ENCODE measurements around the gene FHAD1. TPM values are rescaled to one million over a fixed set of nuclear protein-coding genes. Genes with fewer than 3 reads are reported as not detected.

The FHAD1 gene
- total RNA-seq, 1 experiment from 2014 or later = 3.5 TPM

- TF ChIP-seq JUND (IDR thresholded peaks at IDR 0.05) = no peak
- TF ChIP-seq, protein P1, sequence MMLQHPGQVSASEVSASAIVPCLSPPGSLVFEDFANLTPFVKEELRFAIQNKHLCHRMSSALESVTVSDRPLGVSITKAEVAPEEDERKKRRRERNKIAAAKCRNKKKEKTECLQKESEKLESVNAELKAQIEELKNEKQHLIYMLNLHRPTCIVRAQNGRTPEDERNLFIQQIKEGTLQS (IDR thresholded peaks at IDR 0.05) = no peak
- TF ChIP-seq CBX3 (IDR thresholded peaks at IDR 0.05; ENCODE audit: low read depth) = no peak
- TF ChIP-seq ZFX (IDR thresholded peaks at IDR 0.05) = no peak
- TF ChIP-seq SP1 (IDR thresholded peaks at IDR 0.05; ENCODE audit: low read depth) = no peak
- no peak for TF ChIP-seq SIN3A (IDR thresholded peaks at IDR 0.05; ENCODE audit: low read depth)
- no peak for TF ChIP-seq REST (IDR thresholded peaks at IDR 0.05; ENCODE audit: low read depth)
- no peak for TF ChIP-seq CEBPB (IDR thresholded peaks at IDR 0.05; ENCODE audit: low read depth)
- TF ChIP-seq EZH2phosphoT487 (IDR thresholded peaks at IDR 0.05; ENCODE audit: borderline replicate concordance) = no peak
- no peak for TF ChIP-seq SRF (IDR thresholded peaks at IDR 0.05; ENCODE audit: low read depth)
- no peak for TF ChIP-seq MAX (IDR thresholded peaks at IDR 0.05)
- TF ChIP-seq ZBTB33 (IDR thresholded peaks at IDR 0.05; ENCODE audit: extremely low read depth, insufficient replicate concordance, low read length) = no peak
- TF ChIP-seq EGR1 (IDR thresholded peaks at IDR 0.05; ENCODE audit: low read depth) = no peak
- no peak for TF ChIP-seq TCF7L2 (IDR thresholded peaks at IDR 0.05; ENCODE audit: borderline replicate concordance, extremely low read depth, insufficient read depth, insufficient read length)
- TF ChIP-seq POLR2A (IDR thresholded peaks at IDR 0.05; ENCODE audit: borderline replicate concordance, extremely low read depth, insufficient read depth, insufficient read length) = no peak
- no peak for TF ChIP-seq ZNF274 (IDR thresholded peaks at IDR 0.05; ENCODE audit: low read depth, low read length)
- TF ChIP-seq YY1 (IDR thresholded peaks at IDR 0.05; ENCODE audit: extremely low read depth, insufficient replicate concordance, low read depth, low read length) = no peak
- no peak for TF ChIP-seq POLR2AphosphoS5 (IDR thresholded peaks at IDR 0.05; ENCODE audit: low read depth, low read length)
- Histone ChIP-seq H3K9me3 (ENCODE audit: control insufficient read depth in 1 of 2, insufficient read depth in 1 of 2, low read depth in 1 of 2, low read length in 2 of 2) (no peaks in the 10 kb centered on the region), H3K9ac (ENCODE audit: low read length) (no peak overlapping the region), H3K36me3 (ENCODE audit: control insufficient read depth in 1 of 2, insufficient read depth in 2 of 2, low read length in 2 of 2) (no peaks in the 10 kb centered on the region), H3K4me2 (ENCODE audit: low read length) (no peak overlapping the region), H3K4me3 (replicated peaks in 1 of 2; ENCODE audit: low read depth in 1 of 2, low read length in 2 of 2) (no peak overlapping the region), H3K4me1 (ENCODE audit: control insufficient read depth in 1 of 2, insufficient read depth in 2 of 2, low read length in 2 of 2) (peaks cover 0 to 9% of the 10 kb centered on the region in 2 experiments; a peak in 2 of 4 replicates), H3K27ac (ENCODE audit: low read depth, low read length) (no peak overlapping the region), H2AFZ (ENCODE audit: low read depth, low read length, poor library complexity, severe bottlenecking) (no peak overlapping the region), H3K9me2 (ENCODE audit: insufficient read depth) (no peaks in the 10 kb centered on the region), H3K27me3 (ENCODE audit: insufficient read depth, low read length) (no peaks in the 10 kb centered on the region), H3K79me2 (ENCODE audit: insufficient read depth, low read length) (no peaks in the 10 kb centered on the region), H4K20me1 (ENCODE audit: insufficient read depth) (no peaks in the 10 kb centered on the region)
- DNase-seq (ENCODE audit: low read depth, low spot score) (no peak), ATAC-seq (no peak)
- CTCF ChIA-PET = no interaction called here
- POLR2A ChIA-PET = no interaction called here
- no TSS peak for BruUV-seq (replicated peaks)
- RAD21 ChIA-PET (ENCODE audit: low non-redundant PET in 1 of 2, low total read pairs in 2 of 2, uncharacterized antibody in 2 of 2, unreplicated experiment in 2 of 2) = no interaction called here
- intact Hi-C loops (cut with micrococcal nuclease) = no loop called here
Measured at GRCh38 chr1:15295696-15296095, 48.7 kb downstream of the FHAD1 start.

Data from HCT116 (cell line).